SH-SY5Y (cell line): ENCODE data around the gene CD248.

Experiments used
- GATA2 ChIP-seq: IDR thresholded peaks from 2 replicates; pipeline ENCODE4 v1.6.1; 2011; ENCODE audit warnings: mild to moderate bottlenecking, low read depth, low read length
- GATA3 ChIP-seq: IDR thresholded peaks from 2 replicates; pipeline ENCODE4 v1.6.1; 2011; ENCODE audit warnings: low read depth, mild to moderate bottlenecking, low read length, moderate library complexity

DNA sequence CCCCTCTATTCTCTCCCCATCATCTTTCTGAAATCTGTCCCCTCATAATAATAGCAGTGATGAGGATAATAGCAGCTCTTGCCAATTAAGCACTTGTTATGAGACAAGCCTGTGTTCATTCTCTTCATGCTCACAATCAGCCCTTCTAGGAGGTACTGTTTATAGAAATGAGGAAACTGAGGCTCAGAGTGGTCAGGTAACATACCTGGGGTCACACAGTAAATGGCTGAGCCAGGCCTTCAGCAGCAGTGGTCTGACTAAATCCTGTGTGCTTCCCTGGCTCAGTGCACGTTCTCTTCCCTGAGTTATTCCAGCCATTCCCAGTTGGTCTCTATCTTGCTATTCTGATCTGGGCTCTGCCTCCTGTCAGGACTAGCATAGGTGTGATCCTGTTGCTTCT is 42.6 kb downstream of the CD248 start:
- no peak for TF ChIP-seq GATA2
- no peak for TF ChIP-seq GATA3
